Measurements from ENCODE around the gene OR5AL1. TPM values are rescaled to one million over a fixed set of nuclear protein-coding genes. Genes with fewer than 3 reads are reported as not detected.

Gene OR5AL1
- not detected in 2 replicates for total RNA-seq

DNA sequence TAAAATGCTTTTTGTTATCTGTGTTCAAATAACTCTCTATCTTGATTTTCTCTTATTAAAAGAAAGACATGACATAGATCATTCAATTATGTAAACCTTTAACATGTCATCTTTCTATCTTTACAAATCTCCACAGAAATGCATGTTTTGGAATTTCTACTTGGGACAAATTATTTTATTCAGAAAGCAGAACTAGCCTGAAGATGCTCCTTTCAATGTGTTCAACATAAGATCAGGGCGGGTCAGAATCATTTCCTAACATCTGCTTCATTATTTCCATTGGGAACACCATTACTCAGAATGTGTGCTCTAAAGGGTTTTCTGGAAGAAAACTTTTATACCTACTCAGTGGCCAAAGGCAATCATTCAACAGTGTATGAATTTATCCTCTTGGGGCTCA lies at the start of gene OR5AL1:
TSS of gene OR5AL1 (plus strand) at position 301 of the 400 bp plus-strand sequence.

DNA sequence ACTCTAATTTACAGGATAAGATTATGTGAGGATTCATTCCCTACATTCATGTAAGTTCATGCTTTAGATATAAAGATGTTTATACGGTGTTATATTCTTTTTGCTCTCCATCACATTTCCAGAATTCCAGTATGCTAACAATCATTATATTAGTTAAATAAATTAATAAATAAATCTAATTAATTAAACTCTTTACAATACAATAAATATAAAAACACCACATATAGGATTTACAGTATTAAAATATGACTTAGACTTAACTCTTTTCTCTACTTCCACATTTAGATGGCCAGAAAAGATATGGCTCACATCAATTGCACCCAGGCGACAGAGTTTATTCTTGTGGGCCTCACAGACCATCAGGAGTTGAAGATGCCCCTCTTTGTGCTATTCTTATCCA lies 37.2 kb upstream of the OR5AL1 start, which contains the start of gene OR8U1:
TSS of gene OR8U1 (plus strand) at position 301 of the 400 bp plus-strand sequence. CDS start at position 301, 0 bp downstream.

Other genes with a start within 250 kb of the OR5AL1 start
- gene OR5J2, start 236.1 kb upstream of the OR5AL1 start, total RNA-seq = not detected in 2 replicates
- not detected in 2 replicates for gene OR5T2, start 178.4 kb upstream of the OR5AL1 start, total RNA-seq
- gene OR5T3, start 160.4 kb upstream of the OR5AL1 start, total RNA-seq = not detected in 2 replicates
- gene OR5T1, start 138.5 kb upstream of the OR5AL1 start, total RNA-seq = not detected in 2 replicates
- not detected in 2 replicates for gene OR8H1, start 120.4 kb upstream of the OR5AL1 start, total RNA-seq
- not detected in 2 replicates for gene OR8K3, start 97.6 kb upstream of the OR5AL1 start, total RNA-seq
- gene OR8K1, start 66.7 kb upstream of the OR5AL1 start, total RNA-seq = not detected in 2 replicates
- not detected in 2 replicates for gene OR8J1, start 58.4 kb upstream of the OR5AL1 start, total RNA-seq
- not detected in 2 replicates for gene OR8U1, start 37.1 kb upstream of the OR5AL1 start, total RNA-seq
- not detected in 2 replicates for gene OR5M3, start 60.7 kb downstream of the OR5AL1 start, total RNA-seq
- not detected in 2 replicates for gene OR5M8, start 78.7 kb downstream of the OR5AL1 start, total RNA-seq
- gene OR5M11, start 130.6 kb downstream of the OR5AL1 start, total RNA-seq = not detected in 2 replicates
- not detected in 2 replicates for gene OR5M10, start 165.0 kb downstream of the OR5AL1 start, total RNA-seq
- not detected in 2 replicates for gene OR5M1, start 202.2 kb downstream of the OR5AL1 start, total RNA-seq
- not detected in 2 replicates for gene OR5AP2, start 229.7 kb downstream of the OR5AL1 start, total RNA-seq

Measured in dermis lymphatic vessel endothelial cell (primary cell).